SIG-M5 (cell line): Measurements from ENCODE around the gene ARHGEF17.

ENCODE experiments used
- DNase-seq: peaks from one replicate; lab custom pipeline; 2025; lab: John Stamatoyannopoulos, UW

The ARHGEF17 gene

DNA sequence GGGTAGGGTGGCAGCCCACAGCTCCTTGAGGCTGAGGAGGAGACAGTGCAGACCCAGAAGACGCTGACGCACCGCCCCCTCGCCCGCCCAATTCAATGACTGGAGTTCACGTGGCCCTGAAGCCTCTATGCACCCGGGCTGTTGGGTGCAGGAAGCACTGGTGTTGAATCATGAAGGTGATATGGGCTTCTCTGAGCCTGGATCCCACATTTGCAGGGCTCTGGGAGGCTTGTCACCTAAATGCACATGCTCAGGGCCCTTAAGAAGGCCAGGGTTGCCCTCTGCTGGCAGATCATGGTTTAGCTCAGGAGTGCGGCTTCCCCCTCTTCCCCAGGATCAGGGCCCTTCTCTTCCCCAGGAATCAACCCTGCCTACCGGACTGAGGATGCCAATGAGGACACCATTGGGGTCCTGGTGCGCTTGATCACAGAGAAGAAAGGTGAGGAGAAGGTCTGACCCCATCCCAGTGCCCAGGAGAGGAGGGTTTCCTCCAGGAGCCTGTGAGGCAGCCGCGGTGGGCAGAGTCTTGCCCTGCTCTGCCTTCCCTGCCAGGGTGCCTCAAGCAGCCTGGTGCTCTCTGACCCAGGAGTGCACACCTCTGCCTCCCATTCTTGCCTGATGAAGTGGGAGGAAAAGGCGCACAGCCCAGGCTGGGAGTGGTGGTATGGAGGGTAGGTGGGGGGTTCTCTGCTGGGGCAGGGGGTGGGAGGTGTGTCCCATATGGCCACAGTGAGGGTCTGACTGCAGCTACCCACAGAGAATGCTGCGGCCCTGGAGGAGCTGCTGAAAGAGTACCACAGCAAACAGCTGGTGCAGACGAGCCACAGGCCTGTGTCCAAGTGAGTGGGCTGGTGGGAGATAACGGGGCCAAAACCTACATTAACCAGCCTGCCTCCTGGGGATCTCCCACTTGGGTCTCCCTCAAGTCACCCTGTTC lies 85.7 kb downstream of the ARHGEF17 start:
- no peak for DNase-seq

DNA sequence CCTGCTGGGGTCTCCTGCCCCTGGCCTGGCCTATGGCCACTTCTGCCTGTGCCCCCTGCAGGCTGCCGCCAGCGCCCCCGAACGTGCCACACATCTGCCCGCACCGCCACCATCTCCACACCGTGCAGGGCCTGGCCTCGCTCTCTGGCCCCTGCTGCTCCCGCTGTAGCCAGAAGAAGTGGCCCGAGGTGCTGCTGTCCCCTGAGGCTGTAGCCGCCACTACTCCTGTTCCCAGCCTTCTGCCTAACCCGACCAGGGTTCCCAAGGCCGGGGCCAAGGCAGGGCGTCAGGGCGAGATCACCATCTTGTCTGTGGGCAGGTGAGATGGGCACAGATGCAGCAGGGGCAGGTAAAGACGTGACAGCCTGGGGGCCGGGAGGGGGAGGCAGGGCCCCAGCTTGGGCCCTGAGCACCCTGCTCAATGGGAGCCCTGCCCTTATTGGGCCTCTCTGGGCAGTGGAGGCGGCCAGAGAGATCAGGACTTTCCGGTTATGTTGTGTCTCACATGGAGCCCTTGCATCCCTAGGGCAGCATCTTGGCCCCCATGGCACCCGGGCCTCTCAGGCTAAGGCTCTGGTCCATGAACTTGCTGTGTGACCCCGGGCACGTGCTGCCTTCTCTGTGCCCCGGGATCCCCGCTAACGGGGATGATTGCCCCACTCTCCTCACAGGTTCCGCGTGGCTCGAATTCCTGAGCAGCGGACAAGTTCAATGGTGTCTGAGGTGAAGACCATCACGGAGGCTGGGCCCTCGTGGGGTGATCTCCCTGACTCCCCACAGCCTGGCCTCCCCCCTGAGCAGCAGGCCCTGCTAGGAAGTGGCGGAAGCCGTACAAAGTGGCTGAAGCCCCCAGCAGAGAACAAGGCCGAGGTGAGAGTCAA lies 86.6 kb downstream of the ARHGEF17 start:
- no peak for DNase-seq

DNA sequence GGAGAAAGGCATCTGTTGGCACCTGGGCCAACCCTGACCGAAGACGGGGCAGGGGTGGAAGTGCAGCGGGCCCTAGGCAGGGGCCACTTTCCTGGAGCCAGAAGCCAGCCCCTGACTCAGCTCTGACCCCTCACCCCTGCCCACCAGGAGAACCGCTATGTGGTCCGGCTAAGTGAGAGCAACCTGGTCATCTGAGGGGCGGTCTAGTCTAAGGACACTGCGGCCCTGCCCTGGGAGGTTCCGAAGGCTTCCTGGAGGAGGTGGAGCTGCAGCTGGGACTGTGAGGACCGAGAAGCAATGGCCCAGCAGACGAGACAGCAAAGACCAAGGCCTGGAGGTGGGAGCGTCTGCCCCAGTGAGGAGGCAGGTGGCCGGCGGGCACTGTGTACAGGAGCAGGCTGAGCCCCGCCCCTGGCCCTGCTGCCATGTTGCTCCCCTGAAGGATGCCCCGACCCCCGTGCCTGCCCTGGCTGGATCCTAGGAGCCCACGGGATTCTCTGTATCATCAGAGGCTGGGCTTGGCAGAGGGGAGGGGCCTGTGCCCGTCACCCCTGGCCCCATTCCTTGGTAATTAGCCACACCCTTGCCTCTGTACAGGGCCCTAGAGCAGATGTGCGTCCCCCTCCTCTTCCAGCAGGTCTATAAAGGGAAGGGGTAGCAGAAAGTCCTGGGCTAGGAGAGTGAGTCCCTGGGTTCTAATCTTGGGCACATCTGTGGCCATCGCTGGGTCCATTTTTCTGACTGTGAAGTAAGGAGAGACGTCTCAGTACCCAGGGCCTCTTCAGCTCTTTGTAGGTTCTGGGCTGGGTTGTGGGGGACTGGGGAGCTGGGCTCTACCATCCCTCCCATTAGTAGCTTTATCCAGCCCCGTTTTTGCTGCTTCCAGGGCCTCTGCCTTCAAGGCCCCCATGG lies 87.5 kb downstream of the ARHGEF17 start:
- DNase-seq: no peak

DNA sequence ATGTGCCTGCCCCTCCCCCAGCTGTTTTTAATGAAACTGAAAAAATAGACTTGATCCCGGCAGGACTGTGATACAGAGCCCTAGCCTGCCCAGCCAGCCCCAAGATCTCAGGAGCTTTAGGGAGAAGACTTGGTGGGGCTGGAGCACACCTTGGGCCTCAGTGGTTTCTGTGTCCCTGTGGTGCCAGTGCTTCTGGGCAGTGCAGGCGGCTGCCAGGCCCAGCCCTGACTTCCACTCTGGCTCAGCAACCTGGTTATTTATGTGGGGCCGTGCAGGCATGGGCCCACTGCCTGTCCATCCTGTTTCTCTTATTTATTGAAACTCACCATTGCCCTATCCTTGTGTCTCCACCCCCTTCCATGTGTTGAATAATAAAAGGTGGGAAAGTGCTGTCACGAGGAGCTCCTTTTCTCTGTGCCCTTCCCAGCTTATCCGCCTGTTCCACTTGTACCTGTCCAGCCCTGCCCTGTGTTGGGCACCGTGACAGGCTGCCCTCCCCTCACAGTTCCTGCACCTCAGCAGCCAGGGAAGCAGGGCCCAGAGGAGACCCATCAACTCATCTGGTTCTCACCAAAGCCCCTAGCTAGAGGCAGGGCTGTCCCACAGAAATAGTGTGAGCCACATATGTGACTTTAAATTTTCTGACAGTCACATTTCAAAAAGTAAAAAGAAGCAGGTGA lies 88.3 kb downstream of the ARHGEF17 start:
- no peak for DNase-seq

DNA sequence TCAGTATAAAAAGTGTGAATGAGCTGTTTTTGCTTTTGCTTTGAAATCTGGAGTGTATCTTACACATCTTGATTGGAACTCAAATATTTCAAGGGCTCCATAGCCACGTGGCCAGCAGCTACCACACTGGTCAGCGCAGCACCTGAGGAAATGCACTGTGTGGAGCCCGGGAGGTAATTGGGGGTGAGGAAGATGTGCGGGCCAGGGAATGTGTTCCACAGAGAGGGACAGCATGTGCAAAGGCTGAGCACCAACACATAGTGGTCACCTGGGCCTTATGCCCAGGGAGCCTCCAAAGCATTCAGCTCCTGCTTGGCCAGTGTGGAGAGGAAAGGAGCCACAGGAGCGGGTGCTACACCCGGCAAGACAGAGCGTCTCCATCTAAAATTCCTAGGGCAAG lies 88.9 kb downstream of the ARHGEF17 start:
- DNase-seq: no peak

DNA sequence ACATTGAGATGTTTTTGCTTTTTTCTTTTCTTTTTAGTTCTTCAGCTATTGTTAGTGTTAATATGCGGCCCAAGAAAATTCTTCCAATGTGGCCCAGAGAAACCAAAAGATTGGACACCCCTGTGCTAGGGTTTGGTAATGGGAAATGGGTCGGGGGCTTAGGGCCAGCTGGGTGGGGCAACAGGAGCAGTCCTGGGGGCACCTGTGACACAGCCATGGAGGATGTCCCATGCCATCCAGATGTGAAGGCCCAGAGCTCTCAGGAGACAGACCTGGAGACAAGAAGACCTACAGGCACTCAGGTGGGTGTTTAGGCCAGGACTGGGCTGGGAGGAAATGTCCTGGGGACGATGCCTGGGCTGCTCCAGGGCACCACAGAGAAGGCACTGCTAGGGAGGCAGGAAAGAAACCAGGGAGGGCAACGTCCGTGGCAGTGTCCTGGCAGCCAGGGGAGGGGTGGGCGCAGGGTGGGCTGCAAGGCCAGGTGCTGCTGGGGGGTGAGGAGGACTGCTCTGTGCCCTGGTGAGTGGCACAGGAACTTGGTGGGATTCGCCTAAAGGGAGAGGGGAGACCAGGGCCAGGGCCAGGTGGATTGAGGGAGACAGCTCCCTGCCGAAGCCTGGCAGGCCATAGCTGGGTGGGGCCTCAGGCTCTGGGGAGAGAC lies 89.5 kb downstream of the ARHGEF17 start:
- no peak for DNase-seq

DNA sequence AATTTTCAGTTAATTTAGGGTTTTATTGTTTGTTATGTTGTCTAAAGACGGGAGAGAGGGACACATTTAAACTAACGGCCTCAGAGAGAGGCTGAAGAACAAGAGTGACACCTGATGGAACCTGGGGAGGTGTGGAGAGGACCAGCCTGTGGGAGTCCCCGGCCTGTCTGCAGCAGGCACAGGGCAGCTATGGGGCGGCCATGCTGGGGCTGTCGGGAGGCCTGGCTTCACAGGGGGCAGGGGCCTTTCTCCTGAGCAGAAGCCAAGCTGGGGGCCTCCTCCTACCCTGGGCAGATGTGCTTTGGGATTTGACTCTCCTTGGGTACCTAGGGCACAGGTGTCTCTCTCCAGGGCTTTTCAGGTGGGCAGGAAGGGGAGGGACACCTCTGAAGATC lies 90.1 kb downstream of the ARHGEF17 start:
- DNase-seq: no peak

DNA sequence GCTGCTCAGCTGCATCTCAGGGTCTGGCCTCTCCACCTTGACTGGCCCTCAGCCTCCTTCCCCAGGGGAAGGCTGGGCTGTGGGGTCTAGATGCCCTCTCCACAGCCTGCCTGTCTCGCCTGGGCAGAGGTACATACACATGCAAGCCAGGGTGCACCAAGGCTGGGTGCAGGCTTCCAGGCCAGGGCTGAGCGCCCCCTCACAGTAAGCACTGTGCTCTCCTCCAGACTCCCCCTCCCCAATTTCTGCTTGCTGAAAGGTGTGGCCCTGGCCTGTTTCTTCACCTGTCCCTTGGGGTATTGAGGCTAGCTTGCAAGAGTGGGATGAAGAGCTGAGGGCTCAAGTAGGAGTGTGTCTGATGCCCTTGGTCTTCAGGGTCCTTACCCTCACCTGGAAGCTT lies 90.6 kb downstream of the ARHGEF17 start:
- no peak for DNase-seq

DNA sequence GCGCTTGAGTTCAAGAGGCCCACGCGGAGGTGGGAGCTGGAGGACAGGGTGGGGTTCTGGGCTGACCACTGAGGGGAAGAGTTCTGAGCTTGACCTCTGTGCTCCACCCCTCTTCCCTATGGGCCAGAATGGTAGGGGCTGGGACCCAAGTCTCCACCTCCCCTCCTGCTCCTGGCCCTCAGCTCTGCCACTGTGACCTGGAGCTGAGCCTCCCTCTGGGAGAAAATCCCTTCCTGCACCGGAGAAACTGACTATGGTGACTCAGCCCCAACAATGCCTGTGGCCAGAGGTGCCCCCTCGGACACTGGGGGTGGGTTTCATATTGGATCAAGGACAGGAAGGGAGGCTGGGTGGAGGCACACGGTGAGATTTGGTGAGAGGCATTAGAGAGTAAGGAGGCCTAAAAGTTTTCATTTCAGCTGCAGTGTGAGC lies 91.1 kb downstream of the ARHGEF17 start:
- no peak for DNase-seq

DNA sequence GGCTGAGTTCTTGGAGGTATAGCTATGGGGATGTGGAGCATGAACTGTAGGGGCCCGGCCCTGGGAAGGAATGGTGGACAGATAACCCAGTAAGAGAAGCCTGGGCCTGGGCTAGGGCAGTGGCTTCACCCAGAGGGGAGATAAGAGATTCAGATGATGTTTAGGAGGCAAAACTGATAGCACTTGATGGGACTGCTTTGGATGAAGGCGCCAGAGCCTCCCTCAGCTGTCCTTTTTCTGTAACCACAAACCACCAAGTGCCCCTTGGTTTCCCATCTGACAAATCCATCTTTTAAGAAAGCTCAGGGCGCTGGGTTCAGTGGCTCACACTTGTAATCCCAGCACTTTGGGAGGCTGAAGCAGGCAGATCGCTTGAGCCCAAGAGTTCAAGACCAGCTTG lies 91.6 kb downstream of the ARHGEF17 start:
- DNase-seq: no peak

DNA sequence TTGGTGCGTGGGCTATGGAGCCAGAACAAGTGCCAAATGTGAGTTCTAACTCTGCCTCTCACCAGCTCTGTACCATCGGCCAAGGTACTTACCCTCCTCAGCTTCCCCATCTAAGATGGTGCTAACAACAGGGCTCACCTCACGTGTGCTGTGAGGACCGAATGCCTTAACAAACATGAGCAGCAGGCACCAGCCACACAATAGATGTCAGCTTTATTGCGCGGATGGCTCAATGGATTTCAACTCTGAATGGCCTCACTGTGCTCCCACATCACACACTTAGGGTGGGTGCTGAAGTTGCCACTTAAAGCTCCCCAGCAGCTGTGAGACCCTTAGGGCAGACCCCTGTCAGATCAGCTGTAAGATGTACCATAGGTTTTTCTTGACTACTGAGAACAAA lies 92.2 kb downstream of the ARHGEF17 start:
- no peak for DNase-seq

DNA sequence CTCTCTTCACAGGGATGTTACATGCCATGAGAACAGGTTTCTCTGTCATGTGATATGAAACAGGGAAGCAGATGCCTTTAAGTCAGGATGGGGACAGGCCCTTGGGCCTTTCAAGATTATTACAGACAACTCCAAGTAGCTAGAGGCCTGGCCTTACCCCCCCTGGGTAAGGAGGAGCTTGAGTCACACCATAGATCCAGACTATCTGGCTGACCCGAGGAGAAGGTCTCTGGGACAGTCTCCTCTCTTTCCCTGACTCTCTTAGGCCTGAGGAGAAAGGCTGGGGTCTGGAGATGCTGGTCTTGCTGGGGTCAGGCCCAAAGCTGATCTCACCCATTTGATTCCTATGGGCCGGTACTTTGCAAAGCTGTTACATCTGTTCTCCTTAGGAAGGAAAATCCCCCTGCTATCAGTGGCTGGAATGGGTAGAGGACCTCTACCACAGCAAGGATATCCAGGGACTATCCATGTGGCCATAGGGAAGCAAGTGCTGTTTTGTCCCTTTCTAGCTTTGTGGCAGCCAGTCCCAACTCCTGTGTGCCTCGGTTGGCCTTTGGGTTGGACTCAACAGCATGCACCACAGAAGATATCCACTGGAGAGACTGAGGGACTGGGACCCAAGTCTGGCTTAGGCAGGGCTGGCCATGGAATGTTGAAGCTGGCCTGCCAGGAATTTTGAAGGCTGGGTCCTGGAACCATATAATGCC lies 93.3 kb downstream of the ARHGEF17 start:
- DNase-seq: no peak

DNA sequence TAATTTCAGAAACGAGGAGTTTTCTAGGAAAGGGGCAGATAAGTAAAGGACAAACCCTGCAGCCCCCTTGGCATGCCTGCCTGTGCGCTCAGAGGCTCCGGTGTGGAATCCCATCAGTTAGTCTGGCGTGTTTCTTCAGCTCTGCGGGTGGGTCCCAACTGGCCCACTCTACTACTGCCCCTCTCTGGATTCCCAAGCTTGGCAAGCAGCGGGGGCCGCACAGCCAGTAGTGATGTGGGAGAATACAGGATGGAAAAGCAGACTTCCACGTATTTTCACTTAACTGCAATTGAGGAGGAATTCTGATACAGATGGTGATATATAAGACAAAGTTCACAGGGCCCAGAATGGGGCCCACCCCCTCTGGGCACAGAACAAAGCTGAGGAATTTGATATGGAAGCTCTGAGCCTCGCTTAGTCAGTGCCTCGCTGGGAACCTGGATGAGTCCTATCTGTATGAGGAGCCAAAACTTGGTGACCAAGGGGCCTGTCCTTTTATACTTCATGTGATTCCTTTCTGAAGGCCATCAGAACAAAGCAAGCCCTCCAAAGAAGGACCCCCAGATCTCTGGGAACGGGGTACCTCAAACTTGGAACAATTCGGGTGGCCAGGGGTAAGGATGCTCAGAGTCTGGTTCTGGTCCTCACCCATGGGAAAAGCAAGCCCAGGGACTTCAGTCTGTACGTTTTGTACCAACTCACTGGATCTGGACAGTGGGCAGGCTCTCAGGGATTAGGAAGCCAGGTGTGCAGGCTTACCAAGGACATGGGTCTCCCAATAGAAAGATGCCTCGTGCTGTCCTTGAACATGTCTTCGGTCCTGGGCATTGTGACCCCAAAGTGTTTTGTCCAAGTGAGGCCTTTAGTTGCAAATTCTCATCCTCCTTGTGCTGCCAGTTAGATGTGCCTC lies 94.1 kb downstream of the ARHGEF17 start:
- no peak for DNase-seq

DNA sequence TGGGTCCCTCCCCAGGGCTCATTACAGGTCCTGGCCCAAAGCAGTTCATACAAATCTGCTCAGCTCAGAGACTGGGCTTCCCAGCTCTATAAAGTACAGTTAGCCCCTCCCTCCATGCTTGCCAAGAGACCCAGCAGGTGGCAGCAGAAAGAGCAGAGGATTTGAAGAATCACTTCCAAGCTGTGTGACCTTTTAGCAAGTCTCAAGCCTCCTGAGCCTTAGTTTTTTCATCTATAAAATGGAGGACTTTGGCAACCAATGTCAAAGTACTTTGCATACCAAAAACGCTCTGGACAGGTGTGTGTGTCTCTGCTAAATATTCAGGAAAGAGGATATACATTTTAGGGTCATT lies 94.7 kb downstream of the ARHGEF17 start:
- DNase-seq: no peak

DNA sequence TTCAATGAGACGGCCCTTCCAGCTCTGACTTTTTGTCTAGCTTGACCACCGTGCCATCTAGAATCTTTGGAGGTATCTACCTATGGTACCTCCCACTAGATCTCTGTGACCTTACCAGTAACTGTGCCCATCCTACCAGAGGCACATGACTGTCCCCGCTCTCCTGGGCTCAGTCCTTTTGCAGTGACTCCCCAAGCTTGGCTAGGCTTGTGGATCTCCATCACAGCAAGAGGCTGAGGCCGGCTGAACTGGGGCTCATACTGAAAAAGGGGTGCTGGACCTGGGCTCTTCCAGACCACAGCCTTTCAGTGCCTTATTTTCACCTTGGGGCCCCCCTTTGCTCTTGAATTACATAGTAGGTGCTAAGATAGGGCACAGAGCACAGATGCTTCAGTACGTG lies 95.5 kb downstream of the ARHGEF17 start:
- DNase-seq: no peak

DNA sequence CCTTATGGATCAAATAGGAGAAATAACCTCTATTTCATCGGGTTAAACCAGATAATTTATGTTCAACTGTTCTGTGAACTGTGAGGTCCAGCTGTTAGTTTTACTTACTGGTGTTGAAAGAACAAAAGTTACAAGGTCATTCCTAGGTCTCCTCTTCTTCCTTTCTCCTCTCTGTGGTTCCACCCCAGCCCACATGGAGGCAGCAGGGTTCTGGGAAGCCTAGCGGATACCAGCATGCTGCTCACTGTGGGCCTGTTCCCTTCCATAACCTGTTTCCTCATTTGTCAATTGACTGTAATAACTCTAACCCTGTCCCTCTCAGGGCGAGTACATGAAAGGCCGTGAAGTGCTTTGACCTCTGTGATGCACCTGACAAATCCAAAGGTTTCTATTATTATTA lies 96.0 kb downstream of the ARHGEF17 start:
- DNase-seq: no peak

DNA sequence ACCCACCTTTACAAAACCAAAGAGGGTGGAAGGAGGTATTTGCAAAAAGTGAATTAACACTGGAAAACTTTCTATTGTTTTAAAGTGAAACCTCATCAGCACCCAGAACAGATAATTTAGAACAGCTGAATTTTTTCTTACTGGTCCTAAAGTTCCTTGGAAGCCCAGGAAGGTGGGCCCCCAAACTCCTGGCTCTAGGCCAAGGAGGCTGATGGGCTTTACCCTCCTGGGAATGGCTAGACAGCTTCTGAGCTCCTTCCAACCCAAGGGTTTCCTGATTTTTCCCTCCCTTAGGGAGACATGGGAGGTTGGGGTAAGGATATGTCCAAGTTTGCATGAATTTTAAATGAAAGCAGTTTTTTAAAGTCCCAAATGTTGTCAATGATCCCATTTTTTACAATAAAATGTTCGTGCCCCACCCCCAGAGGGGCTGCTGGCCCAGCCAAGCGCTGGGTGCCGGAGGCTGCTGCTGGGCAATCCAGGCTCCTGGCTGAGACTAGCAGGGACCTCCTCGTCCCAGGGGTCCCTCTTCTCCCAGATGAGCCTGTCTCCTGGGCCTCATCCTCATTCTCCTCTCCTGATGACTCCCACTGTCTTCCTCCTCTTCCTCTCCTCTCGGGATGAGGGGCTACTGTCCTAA lies 96.5 kb downstream of the ARHGEF17 start:
- no peak for DNase-seq

DNA sequence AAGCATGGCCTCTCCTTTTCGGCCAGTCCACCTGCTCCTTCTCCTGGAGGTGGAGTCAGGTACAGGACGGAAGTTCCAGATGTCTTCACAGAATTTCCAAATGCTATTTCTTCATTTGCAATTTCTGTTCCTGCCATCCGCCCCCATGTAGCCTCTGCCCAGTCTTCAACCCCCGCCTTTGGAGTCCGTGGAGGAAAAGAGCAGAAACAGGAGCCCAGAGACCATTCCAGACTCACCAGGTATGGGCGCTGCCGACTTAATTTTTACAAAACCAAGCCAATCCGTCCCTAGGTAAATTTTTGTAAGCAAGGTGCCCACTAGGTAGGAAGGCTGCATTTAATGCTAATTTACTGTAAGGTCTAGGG lies 97.1 kb downstream of the ARHGEF17 start:
- no peak for DNase-seq

DNA sequence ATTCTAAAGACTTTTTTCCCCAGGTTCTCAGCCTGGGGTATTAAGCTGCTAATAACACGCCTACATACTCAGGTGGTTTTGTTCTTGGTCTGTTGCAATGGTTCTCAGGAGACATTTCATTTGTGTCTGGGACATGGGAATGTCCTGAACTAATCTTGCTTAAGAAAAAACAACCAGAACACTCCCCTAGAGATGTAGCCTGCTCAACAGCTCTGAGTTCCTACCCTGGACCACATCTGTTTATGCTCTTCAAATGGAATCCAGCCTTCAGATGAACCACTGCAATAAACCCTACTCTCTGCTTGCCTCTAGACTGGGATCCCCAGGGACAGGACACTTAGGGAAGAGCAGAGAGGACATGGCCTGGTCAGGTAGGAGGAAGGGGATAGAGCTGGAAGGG lies 98.1 kb downstream of the ARHGEF17 start:
- no peak for DNase-seq
